LNCAP (cell line): Measurements from ENCODE around the gene PXDC1.
A peak's percentile ranks its signal among the peaks of the same experiment; 100 is the strongest.

Experiments used
- TF ChIP-seq, protein P1 (sequence below): fragments of 450-650 bp; IDR thresholded peaks from 2 replicates; pipeline ENCODE4 v1.5.1; 2017; ENCODE audit warnings: mild to moderate bottlenecking

PXDC1 gene

DNA sequence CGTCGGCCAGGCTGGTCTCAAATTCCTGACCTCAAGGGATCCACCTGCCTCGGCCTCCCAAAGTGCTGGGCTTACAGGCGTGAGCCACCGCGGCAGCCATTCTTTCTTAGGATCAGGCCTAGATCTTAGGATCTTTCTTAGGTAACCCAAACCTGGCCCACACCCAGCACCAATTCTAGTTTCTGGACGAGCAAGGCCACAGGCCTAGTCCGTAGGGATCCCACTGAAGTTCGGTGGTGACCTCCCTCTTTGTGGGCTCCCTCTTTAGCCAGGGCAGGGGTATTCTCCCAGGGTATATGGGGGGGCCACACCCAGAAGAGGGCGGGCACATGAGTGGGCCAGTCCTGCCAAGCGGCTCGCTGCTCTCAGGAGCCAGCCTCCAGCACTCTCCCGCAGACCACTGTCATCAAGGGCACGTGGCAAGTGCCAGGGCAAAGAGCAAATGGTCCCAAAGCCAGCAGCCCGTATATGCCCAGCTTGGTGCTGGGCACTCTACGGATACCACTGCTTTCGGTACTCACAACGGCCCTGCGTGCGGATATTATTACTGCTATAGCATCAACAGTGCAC, 6.5 kb downstream of the PXDC1 start:
- TF ChIP-seq, protein P1, sequence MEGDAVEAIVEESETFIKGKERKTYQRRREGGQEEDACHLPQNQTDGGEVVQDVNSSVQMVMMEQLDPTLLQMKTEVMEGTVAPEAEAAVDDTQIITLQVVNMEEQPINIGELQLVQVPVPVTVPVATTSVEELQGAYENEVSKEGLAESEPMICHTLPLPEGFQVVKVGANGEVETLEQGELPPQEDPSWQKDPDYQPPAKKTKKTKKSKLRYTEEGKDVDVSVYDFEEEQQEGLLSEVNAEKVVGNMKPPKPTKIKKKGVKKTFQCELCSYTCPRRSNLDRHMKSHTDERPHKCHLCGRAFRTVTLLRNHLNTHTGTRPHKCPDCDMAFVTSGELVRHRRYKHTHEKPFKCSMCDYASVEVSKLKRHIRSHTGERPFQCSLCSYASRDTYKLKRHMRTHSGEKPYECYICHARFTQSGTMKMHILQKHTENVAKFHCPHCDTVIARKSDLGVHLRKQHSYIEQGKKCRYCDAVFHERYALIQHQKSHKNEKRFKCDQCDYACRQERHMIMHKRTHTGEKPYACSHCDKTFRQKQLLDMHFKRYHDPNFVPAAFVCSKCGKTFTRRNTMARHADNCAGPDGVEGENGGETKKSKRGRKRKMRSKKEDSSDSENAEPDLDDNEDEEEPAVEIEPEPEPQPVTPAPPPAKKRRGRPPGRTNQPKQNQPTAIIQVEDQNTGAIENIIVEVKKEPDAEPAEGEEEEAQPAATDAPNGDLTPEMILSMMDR: no peak

DNA sequence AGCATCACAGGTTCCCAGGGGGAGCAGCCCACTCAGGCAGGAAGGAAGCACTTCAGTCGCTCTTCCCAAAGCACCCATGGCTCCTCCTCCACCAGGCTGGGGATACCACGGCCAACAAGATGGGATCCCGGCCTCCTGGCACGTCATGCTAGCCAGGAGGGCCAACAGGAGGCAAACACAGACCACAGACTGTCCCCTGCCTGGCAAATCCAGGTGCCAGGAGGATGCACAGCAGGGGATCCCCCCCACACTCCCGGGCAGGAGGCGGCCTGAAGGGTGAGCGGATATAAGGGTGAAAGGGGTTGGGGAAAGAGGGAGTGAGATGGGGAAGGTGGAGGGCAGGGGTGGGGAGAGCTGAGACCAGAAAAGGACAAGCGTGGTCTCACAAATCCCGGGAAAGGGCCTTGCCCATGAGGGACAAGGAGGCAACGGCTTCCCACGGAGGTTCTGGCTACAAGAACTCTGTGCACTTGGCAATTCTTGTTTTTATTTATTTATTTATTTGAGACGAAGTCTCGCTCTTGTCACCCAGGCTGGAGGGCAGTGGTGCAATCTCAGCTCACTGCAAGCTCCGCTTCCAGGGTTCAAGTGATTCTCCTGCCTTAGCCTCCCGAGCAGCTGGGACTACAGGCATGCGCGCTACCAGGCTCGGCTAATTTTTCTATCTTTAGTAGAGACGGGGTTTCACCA, 7.2 kb downstream of the PXDC1 start:
- TF ChIP-seq, protein P1: no peak

DNA sequence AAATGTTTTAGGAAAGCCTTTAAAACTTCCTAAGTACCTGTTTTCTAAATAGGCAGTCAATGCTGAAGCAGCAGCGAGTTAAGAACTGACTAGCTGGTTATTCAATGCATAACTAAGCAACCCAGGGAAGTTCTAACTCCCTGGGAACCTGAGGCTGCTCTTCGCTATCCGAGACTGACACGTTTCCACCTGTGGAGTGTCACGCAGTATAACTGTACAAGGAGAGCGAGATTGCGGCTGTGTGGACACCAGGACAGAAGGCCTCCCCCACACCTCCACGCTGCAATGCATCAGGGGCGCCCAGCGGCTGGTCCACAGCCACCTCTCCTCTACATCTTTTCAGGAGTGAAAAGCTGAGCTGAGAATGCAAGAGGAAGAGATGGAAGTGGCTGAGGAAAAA, 8.0 kb downstream of the PXDC1 start:
- TF ChIP-seq, protein P1: no peak

DNA sequence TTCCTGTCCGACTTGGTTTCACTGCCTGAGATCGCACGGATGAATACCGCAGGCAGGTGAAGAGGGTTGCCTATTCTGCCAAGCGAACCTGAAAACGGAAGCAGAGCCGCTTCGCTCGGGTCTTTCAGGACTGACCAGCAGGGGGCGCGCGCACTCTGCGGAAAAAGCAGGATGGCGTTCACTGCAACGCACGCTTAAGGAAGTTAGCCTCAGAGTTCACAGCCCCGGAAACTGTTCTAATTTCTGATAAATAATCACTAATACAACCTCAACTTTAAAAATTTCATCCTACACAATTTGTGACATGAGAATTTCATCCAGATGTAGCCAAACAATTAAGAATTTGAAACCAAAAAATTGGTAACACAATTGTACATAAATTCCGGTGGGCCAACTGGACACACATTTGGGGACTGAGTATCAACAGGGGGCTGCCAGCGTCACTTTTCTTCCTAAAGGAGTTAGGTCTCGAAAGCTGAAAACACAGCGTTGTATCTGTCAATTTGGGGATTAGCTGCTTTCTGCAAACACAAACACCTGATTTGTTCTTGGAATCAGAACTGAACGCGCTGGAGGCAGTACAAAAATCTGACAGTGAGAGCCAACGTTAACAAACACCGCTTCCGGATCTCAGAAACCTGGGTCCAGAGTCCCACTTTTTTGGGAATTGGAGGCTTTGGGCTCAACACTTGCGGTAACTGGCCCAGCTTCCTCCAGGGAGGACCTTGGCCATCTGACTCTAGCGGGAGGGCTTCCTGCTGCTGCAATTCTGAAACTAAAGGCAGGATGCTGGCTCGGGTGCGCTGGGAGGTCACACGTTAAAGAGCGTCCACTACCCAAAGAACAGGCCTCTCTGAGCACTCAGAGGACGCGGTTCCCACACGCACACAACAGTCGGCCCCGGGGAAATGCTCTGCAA, 8.8 kb downstream of the PXDC1 start:
- TF ChIP-seq, protein P1: peak; percentile 82

DNA sequence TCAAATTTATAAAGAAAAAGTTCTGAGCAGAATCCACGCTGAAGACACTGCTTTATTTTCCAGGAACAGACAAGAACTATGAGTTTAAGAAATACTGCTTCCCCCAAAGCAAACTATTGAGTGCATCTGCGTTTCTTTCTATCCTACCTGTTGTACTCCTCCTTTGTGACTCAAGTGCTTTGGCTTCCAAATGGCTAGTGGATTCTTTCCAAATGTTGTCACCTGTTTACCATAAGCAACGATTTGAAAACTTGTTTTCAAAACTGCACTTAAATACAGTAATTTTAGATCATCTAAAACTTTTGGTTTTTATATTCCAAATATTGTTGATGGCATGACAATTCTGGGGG, 9.5 kb downstream of the PXDC1 start:
- TF ChIP-seq, protein P1: no peak

DNA sequence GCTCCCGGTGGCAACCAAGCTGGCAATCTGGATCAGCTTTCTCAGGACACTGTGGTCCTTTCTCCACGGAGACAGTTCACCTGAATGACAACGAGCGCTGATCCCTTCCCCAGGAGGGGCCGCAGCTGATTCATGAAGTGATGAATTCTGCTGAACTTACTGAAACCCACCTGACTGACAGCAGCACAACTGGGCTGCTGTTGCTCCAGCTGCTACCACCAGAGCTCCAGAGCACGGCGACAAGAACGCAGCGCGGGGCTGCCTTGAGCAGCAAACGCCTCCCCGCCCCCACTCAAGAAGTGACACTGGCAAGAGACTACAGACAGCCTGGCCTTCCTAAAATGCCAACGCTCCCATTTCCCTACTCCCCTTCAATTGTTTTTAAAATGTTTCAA, 10.0 kb downstream of the PXDC1 start:
- TF ChIP-seq, protein P1: no peak

DNA sequence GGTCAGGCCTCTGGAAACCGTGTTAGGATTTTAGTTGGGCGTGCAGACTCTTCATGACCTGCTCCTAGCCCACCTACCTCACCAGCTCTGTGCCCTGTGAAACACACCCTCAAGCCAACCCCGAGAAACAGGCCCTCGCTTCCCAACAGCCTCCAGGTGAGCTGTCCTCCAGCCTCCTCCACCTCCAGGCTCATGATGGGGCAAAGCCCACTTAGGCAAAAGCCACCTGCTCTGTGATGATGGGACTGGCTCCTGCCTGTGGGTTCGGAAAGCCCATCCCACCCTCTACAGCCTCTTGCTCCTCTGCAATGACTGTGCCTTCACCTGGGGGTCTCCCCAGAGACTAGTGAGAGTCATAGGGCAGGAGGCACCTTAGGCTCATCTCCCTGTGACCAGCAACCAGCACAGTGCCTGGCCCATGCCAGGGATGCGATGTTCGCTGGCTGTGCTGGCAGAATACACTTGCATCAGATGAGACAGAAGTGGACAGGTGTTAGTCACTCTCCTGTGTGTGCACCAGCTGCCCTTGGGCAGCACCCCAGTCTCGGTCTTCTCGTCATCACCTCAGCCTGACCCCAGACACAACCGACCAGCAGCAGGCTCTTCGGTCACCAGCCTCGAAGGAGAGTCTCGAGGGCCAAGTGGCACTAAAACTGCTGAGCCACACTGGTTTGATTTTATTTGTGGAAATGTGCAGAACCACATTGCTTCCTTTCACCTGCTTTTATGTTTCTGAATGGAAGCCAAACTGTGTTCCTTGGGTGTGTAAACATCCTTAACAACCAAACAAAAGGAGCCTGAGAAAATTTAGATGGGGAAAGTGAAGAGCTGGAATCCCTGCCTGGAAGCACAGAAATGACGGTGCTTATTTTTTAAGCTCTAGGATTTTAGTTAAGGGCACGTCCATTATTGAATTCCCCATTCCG, 10.7 kb downstream of the PXDC1 start:
- TF ChIP-seq, protein P1: no peak
